ENCODE measurements around the gene TAOK2.

- TF ChIP-seq CTCF (IDR thresholded peaks at IDR 0.05 in 4 of 5, conservative IDR thresholded peaks at IDR 0.05 in 1 of 5): no peak
- no peak for TF ChIP-seq POLR2A (IDR thresholded peaks at IDR 0.05)
Measured at GRCh38 chr16:29958756-29959155, 14.9 kb upstream of the TAOK2 start.

Measured in gastrocnemius medialis (tissue), 4 donors.